Omental fat pad (tissue), 4 donors: Measurements from ENCODE around the gene TIGD7. TPM values are rescaled to one million over a fixed set of nuclear protein-coding genes. Genes with fewer than 3 reads are reported as not detected.

Experiments used
- ATAC-seq: fragments of 150-250 bp; one replicate; pipeline ENCODE4 v1.9.1; 2016; ENCODE audit warnings: mild to moderate bottlenecking, moderate library complexity; ENCODE audit not compliant: low FRiP score
- DNase-seq: peaks from one replicate; pipeline ENCODE4 v3.0.0-alpha.2; 2019; ENCODE audit warnings: low spot score
- CTCF ChIP-seq, 3 donors: fragments of 450-650 bp; IDR thresholded peaks; one replicate each; pipeline ENCODE4 v1.5.1; 2016 to 2017; ENCODE audit warnings: antibody characterized with exemption in 3 of 3, mild to moderate bottlenecking in 3 of 3, moderate library complexity in 2 of 3
- total RNA-seq, 4 donors: library from RNA; depleted of rRNA; stranded (reverse); fragments of >200 nt; gene quantifications; one replicate each; pipeline ENCODE4 v1.1.0, GENCODE V29; 2016

The TIGD7 gene
- total RNA-seq: 1 to 10 TPM; 3.3 to 8.8 (median 5.3) TPM

GRCh38 chr16:3305109-3306068, at the start of gene TIGD7, which contains the start of gene ZNF75A:
TIGD7 (minus strand) TSS chr16:3305430; CDS start chr16:3300614, 4,816 bp downstream.
ZNF75A (plus strand) TSS chr16:3305497; CDS start chr16:3308429, 2,932 bp downstream.
- no peak for TF ChIP-seq CTCF (IDR thresholded peaks at IDR 0.05)
- ATAC-seq: peak; percentile 96
- DNase-seq: no peak

- TF ChIP-seq CTCF (IDR thresholded peaks at IDR 0.05): no peak
- ATAC-seq: no peak
These were observed 43.9 kb upstream of the TIGD7 start for GRCh38 chr16:3349175-3349574.

GRCh38 chr16:3348547-3349167, 43.4 kb upstream of the TIGD7 start:
- no peak for ATAC-seq
- no peak for TF ChIP-seq CTCF (IDR thresholded peaks at IDR 0.05)
- no peak for DNase-seq

More at GRCh38 chr16:3349175-3349574, 43.9 kb upstream of the TIGD7 start:
- DNase-seq: no peak

- no peak for TF ChIP-seq CTCF (IDR thresholded peaks at IDR 0.05)
- no peak for DNase-seq
- ATAC-seq: no peak
These were observed 42.4 kb upstream of the TIGD7 start for GRCh38 chr16:3347586-3347985.

GRCh38 chr16:3346041-3346440, 40.8 kb upstream of the TIGD7 start:
- DNase-seq: no peak
- no peak for TF ChIP-seq CTCF (IDR thresholded peaks at IDR 0.05)

GRCh38 chr16:3328643-3329042, 23.4 kb upstream of the TIGD7 start:
- DNase-seq (no peak), ATAC-seq (no peak)
- TF ChIP-seq CTCF (IDR thresholded peaks at IDR 0.05): no peak

More at GRCh38 chr16:3346041-3346440, 40.8 kb upstream of the TIGD7 start:
- ATAC-seq: no peak
